ENCODE data around the gene CLCA2.

Gene CLCA2

DNA sequence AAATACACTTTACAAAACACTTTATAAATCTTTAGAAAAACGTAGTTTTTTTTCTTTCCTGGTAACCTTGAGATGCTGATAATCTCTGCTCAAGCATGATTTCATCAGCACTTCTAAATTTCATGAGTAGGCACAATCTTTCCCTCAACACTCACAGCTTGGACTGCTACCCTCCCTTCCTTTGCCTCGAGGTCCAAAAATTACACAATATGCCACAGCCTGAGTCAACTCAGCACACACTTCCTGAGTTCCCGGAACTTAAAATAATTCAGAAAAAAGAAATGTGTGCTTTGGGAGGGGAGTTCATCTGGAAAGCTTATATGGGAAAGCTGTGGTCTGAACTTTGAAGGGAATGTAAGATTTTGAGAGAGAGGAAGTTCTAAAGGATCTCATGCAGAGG lies 5.9 kb downstream of the CLCA2 start:
- DNase-seq, result no peak

DNA sequence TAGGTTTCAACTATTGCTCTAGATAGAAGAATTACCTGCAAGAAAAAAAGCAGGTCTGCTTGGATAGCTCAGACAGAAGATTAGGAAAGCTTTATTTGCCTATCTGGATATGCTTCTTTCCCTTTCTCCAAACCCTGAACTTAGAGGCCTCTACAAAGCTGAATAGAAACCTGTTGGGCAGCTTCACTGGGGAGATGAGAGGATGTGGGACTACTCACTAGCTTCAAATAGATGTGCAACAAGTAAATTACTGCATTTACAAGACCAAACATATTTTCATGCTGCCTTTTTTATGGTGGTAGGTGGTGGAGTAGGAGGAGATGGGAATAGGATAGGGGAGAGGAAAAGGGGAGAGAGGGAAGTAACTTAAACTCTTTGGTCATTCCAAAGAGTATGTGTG lies 6.4 kb downstream of the CLCA2 start:
- no peak for DNase-seq

DNA sequence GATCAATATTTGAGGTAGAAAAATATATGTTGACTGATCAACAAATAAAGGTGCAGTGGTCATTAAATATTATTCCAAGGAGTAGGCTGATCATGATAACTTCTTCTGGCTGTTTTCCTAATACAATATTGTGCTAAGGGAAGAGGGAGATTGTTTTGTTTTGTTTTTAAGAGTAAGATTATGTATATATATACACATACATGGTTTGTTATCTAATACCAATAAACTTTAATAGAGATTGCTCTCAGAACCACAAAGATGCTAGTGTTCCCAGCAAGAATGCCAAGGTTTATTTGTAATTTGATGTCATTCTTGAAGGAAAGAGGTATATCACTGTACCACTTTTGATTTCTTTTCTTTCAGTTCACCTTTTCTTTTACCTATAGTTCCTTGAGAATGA lies 10.1 kb downstream of the CLCA2 start:
- DNase-seq, result no peak

DNA sequence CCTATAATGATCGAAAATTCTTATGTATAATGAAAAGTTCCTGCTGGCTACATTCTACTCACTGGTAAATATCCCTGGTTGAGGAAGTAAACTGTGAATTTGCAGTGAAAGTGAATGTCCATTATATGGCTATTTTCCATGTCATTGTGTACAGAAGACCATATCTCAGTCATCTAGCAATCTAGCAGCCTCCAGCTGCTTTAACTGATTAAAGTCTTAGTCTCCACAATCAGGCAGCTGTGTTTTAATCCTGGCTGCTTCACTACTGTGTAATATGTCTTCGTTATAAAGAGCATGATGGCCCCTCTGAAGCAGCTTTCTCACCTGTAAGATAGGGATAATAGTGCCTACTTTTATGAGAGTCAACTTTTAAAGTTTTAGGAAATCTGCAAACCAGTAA lies 11.4 kb downstream of the CLCA2 start:
- DNase-seq, result no peak

DNA sequence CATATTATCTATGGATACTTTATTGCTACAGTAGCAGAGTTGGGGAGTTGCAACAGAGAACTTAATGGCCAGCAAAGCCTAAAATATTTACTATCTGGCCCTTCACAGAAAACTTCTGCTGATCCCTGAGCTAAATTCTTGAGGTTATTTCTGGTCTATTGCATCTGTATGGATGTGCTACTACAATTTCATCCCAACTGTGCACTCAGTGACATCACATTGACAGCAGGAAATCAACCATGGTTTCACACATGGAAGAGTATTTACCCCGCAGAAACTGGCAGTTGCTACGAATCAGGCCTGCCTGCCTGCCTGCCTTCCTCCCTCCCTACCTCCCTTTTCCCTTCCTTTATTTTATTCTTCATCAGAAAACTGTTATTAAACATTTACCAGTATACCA lies 12.1 kb downstream of the CLCA2 start:
- DNase-seq, result no peak

DNA sequence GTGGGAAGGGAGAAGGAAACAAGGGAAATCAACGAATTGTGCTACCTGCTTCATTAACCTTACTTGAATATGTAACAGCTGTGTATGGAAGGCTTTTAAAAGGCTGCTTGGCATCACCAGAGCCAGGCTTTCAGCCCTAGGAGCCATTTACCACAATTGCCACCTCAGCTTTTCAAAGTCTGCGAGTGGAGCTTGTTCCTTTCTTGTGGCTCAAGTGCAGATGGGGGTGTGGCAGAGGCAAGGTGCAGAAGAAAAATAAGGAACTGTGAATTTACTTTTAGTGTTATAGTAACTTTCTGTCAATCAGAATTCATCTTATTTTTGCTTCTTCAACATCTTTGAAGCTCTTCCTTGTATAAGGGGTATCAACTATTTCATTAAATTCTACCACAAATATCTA lies 17.6 kb downstream of the CLCA2 start:
- DNase-seq, result no peak

DNA sequence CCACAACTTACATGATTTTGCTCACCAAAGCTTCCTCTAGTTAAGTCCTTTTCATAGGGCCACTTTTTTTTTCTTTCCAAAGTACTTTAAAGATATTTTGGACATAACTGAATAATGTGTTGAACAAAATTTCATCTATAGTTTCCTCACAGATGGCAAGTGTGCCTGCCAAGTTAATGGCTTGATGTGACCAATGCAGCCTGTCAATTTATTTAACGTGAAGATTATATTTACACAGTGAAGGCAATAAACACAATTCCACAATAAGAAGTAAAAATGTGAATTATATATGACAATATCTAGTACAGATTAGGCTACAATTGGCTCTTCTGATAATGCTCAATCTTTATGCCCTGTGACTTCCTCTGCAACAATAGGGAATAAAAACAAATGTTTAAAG lies 18.0 kb downstream of the CLCA2 start:
- DNase-seq, result no peak

DNA sequence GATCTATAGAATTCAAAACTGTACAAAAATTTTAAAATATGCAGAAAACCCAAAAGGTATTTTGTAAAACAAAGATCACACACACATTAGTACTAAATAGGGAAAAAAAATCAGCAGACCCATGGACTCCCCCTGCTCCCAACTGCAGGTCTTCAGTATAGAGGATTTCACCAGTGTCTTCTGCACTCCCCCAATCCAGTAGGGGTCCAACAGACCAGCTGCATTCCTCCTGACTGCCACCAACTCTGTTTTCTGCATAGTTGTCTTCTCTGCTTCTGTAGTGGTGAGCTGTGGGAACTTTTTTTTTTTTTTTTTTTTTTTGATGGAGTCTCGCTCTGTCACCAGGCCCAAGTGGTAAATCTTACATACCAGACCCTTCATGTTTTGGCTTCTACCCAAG lies 21.9 kb downstream of the CLCA2 start:
- DNase-seq, result no peak

DNA sequence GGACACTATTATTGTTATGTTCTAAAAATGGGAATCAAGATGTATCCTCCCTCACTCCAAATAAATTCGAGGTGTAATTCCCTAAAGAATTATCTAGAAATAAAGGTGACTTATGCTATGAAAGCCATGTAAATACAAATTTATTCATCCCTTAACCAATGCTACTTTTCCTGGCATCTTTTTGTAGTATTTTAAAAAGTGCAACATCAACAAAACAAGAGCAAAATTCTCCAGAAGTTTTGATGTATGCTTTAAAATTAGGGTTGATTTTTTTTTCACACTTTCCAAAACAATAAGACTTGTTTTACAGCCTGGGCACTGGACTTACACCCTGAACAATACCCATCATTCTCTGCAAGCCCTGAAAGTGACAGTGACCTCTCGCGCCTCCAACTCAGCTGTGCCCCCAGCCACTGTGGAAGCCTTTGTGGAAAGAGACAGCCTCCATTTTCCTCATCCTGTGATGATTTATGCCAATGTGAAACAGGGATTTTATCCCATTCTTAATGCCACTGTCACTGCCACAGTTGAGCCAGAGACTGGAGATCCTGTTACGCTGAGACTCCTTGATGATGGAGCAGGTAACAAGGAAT lies 23.3 kb downstream of the CLCA2 start:
- no peak for DNase-seq

DNA sequence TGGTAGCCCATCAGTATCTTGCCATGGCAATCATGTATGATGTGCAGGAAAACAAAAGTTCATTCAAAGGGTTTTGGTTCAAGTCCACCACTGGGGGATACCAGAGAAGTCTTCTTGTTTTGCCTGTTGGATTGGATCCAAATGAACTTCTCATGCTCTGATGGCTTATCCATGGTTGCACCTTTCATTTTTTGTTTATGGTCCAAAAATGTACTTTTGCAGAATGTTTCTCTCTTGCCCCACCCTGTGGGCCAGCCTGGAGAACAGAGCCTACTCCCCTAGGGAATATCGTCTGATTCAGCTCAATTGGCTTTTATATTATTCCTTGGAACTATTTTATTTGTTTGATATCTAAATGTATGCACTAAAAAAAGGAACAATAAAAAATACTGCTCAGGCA lies 24.7 kb downstream of the CLCA2 start:
- no peak for DNase-seq

DNA sequence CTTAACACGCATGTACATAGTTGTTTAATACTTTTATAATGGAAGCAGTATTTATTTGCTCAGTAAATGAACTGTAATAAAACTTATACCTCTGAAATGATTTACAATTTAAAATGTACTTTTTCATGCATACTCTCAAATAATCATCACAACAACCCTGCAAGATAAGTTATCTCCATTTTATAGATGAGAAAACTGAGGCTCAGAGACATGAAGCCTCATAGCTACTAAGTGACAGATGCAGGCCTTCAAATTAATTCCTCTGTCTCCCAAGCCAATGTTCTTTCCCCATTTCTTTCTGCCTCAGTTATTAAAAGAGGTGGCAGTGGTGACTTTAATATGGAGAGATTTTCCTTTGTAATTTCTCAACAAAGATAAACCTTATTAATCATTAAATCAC lies 25.1 kb downstream of the CLCA2 start:
- no peak for DNase-seq

DNA sequence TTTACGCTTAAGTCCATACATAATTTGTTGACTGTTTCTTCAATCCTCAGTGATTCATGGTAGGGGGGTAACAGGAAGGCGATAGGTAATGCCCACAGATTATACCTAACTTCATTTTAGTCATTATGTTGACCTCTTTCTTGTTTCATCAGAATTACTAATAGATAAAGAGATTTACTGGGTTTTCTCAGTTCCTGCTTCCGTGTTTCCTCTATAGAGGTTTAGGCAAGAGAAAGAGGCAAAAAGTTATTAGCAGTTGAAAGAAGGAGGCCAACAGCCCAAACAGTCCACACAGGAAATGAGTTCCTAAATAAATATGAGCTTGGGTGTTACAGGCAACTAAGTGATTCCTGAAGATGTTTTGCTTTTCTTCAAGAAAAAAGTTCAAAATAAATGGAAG lies 26.9 kb downstream of the CLCA2 start:
- DNase-seq, result no peak

DNA sequence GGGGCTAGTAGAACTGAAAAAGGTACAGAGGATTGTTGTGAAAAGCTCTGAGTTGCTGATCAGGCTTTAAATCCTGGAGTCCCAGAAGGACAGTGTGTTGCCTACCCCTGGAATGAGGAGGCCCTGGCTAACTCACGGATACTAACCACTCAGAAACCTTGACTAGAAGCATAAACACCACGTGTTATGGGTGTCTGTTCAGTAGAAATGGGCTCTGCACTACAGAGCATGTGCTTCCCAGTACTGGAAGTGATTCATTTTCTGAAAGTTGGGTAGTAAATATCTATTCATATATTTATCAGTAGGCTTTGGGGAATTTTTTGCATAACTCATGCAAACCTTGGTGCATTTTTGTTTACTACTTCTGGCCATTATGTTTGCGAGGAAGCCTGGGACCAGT lies 29.7 kb downstream of the CLCA2 start:
- DNase-seq, result no peak

DNA sequence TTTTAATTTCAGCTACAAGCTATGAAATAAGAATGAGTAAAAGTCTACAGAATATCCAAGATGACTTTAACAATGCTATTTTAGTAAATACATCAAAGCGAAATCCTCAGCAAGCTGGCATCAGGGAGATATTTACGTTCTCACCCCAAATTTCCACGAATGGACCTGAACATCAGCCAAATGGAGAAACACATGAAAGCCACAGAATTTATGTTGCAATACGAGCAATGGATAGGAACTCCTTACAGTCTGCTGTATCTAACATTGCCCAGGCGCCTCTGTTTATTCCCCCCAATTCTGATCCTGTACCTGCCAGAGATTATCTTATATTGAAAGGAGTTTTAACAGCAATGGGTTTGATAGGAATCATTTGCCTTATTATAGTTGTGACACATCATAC lies 31.1 kb downstream of the CLCA2 start:
- DNase-seq, result no peak

DNA sequence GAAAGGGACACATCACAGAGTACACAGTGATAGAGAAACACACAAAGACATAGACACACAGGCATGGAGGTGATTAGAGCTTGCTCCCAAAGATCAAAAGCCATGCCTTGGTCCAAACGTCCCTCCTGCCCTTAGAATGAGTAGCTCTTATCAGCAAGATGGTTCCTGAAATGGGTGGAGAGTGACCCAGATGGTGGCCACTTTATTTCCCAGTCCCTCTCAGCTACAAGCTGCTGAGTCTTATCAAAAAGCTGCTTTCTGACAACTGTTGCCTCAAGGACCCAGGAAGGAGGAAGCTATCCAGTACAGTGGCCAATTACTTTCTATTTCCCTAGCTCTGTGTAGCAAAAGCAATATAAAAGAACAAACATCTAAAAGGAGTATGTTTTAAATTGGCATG lies 37.0 kb downstream of the CLCA2 start:
- no peak for DNase-seq

DNA sequence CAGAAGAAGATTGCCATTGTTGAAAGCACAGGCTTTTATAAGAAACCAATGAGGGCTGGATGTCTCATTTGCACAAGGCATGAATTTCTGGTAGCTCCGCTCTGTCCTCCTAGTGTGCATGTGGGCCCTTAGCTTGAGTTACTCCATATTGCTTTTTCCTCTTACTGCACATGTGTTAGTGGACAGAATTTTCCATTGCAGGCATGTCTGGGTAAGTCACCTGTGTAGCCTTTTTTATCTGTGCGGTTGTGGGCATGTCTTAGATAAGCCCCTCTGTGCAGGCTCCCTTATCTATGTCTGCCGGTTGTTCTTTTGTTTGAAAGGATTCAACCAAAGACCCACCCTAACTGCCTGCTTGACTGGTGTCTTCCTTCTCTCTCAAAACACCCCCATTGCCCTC lies 37.5 kb downstream of the CLCA2 start:
- no peak for DNase-seq

DNA sequence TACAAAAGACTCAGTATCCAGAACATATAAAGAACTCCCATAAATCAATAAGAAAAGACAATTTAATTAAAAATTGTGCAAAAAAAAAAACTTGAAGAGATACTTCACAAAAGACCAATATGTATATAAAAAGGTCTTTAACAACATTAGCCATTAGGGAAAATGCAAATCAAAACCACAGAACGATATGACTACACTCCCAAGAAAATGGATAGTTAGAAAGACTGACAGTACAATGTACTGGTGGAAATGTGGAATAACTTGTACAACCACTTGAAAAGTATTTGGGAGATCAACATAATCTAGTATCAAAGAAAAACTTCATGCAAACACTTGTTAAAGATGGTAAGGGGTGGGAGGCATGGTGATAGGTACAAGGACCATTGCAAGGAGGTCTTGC lies 40.8 kb downstream of the CLCA2 start:
- no peak for DNase-seq

DNA sequence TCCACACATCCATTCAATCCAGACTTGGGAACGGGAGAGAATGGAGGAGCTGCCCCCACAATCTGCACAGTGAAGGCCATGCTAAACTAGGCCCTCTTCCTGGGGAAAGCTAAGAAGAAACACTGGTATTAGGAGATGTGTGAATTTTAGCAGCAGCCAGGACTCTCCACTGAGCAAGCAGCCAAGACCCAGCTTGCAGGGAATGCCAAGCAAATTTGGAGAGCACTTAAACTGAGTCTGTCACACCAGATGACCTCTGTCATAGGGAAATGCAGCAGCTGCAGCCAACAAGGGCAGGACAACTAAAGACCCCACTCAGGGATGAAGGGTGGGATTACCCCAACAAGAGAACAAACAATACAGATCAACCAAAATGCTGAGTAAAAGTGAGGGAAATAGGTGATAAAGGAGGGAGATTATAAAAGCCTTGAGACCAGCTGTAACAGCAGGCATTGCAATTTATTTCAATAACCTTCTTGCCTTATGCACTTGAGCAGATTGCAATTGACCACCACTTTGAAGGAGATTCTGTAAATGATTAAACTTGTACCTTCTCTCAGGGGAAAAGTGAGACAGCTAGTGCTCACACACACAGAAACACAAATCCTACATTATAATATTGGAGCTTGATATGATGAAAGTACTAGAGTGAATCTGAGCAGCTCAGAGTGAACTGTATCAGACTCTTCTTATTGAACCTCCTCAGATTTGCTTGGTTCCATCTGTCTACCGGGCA lies 42.3 kb downstream of the CLCA2 start:
- DNase-seq, result no peak

DNA sequence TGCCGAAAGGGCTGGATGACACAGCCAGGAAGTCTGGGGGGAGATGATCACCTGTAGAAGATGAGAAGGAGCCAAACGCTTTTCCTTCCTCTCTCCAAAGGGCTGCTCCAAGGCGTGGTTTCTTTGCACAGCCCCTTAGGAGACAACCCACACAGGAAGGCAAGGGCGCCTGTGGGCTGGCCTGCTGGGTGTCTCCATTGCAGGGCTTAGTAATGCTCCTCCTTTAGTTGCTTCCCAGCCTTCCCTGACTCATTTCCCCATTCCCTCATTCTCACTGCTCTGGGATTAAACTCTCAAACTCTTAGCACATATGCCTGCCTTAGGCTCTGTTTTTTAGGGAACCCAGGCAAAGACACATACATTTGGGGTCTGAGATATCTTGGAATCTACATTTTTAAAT lies 43.0 kb downstream of the CLCA2 start:
- DNase-seq, result no peak

DNA sequence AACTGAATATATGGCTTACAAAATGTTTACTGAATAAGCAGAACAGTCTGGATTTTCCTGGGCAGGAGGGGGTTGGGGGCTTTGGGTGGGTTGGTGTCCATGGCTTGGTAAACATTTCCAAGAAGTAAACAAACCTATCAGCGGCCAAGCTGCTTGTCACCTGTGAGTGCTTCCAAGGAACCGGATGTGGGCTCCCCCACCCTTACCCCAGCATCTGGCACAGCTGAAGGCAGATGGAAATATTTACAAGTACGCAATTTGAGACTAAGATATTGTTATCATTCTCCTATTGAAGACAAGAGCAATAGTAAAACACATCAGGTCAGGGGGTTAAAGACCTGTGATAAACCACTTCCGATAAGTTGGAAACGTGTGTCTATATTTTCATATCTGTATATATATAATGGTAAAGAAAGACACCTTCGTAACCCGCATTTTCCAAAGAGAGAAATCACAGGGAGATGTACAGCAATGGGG lies 44.6 kb downstream of the CLCA2 start, which contains the start of gene CLCA1:
TSS of gene CLCA1 (plus strand) at position 427 of the 477 bp plus-strand sequence. CDS start at position 472, 45 bp downstream.
- no peak for DNase-seq

DNA sequence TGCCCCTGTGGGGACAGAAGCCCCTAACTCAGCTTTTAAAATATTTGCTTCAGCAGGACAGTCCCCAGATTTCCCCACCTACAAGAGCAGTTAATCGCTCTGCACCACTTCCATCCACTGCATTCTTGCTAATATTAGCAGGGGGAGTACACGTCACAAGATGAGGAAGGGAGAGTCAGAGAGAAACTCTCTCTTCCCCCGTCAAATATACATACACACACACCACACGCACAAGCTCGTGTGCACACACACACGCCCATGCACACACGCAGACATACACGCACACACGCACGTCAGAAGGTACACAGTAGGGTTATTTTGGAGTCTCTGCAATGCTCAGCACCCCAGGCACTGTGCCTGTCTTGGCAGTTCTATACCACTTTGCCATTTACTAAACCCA lies 46.9 kb downstream of the CLCA2 start:
- no peak for DNase-seq

DNA sequence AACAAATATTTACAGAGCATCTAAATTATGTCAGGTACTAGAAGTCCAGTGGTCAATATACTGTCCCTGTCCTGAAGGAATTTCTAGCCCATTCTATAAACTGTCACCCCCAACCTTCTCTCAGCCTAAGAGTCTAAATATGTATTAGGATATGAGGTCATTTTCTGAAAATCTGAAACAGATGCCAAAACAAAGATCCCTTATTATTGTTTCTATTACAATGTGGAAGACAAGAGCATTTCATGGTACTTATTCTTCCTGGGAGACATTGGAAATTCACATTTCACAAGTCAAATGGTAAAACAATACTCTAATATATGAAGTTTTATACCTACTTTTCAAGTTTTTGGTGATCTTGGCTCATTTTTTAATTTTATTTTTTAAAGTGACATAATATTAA lies 47.3 kb downstream of the CLCA2 start:
- DNase-seq, result no peak

DNA sequence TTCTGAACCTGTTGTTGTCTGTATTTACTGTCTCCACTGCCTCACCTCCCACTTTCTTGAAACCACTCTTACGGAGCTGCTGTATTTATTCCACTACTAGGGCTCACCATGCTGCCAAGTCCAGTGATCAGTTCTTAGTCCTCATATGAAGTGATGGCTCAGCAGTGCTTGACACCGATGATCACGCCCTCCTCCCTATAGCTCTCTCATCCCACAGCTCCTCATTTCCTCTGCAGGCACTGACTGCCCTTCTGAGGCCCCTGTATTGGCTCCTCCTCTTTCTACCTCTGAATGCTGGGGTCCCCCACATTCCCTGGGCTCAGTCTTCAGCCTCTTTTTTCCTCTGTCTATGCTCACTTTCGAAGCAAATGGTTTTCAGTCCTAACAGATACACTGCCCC lies 48.2 kb downstream of the CLCA2 start:
- DNase-seq, result no peak

DNA sequence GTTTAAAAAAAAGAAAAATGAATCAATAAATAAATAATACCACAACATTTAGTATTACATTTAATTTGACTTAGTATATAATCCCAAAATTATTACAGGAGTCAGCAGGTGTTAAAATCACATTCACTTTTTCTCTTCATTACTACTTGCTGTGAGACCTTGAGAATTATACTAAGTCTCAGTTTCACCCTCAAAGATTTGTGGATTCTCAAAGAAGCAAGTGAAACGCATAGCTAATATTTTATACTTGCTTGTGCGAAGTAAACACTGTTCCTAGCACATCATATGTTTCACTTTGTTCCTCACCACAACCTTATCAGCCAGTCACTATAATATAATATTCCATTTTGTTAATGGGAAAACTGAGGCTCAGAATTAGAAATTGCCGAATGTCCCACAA lies 48.8 kb downstream of the CLCA2 start:
- DNase-seq, result no peak

DNA sequence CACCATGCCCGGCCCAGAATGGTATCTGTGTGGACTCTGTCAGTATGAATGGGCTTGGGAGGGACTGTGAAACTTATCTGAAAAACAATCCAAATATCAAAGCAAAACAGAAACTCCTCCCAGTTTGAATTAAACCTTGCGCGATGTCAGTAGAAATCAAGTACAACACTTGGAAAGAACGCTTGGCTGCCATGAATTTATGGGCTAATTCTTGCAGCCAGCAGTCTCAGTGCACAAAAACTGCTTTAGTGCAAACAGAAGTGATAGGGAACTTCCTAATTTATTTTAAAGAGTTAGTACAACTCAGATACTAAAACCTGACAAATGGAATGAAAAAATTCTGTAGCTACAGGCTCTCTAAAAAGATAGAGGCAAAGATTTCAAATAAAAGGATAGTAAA lies 53.3 kb downstream of the CLCA2 start:
- no peak for DNase-seq

All from NCI-H1694 (cell line).